WI38 (cell line): ENCODE results near the gene TMEM53.

Experiments
- H3K4me3 ChIP-seq: 2 replicates; pipeline ENCODE4 v1.5.1; 2011; ENCODE audit warnings: low read depth, mild to moderate bottlenecking, control low read depth, low read length
- TF ChIP-seq, protein P1 (sequence below): IDR thresholded peaks from 2 replicates; pipeline ENCODE4 v1.5.1; 2012; ENCODE audit warnings: low read depth, mild to moderate bottlenecking, control low read depth, low read length

Gene TMEM53

GRCh38 chr1:44678626-44679025 lies 4.3 kb upstream of the TMEM53 start:
- H3K4me3 ChIP-seq: no peak overlapping the region
- TF ChIP-seq, protein P1, sequence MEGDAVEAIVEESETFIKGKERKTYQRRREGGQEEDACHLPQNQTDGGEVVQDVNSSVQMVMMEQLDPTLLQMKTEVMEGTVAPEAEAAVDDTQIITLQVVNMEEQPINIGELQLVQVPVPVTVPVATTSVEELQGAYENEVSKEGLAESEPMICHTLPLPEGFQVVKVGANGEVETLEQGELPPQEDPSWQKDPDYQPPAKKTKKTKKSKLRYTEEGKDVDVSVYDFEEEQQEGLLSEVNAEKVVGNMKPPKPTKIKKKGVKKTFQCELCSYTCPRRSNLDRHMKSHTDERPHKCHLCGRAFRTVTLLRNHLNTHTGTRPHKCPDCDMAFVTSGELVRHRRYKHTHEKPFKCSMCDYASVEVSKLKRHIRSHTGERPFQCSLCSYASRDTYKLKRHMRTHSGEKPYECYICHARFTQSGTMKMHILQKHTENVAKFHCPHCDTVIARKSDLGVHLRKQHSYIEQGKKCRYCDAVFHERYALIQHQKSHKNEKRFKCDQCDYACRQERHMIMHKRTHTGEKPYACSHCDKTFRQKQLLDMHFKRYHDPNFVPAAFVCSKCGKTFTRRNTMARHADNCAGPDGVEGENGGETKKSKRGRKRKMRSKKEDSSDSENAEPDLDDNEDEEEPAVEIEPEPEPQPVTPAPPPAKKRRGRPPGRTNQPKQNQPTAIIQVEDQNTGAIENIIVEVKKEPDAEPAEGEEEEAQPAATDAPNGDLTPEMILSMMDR: no peak

DNA sequence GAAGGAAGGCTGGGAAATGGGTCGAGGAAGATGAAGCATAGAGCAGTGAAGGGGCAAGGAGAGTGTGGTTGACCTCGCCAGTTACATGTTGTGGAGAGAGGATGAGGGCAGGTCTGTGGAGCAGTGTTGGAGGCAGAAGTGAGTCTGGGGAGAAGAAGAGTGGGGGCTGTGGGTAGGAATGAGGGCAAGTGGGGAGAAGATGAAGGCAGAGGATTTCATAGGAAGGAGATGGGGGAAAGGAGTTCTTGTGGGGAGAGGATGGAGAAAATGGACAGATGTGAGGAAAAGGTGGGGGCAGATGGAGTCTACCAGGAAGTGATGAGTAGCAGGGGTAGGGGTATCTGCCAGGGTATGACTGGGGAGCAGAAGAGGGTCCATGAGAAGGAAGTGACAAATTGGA lies 3.8 kb upstream of the TMEM53 start:
- no peak overlapping the region for H3K4me3 ChIP-seq
- TF ChIP-seq, protein P1: no peak

GRCh38 chr1:44677201-44677766 lies 3.0 kb upstream of the TMEM53 start:
- no peak overlapping the region for H3K4me3 ChIP-seq
- TF ChIP-seq, protein P1: peak; percentile 26; the same call in 1 of the 2 replicates

DNA sequence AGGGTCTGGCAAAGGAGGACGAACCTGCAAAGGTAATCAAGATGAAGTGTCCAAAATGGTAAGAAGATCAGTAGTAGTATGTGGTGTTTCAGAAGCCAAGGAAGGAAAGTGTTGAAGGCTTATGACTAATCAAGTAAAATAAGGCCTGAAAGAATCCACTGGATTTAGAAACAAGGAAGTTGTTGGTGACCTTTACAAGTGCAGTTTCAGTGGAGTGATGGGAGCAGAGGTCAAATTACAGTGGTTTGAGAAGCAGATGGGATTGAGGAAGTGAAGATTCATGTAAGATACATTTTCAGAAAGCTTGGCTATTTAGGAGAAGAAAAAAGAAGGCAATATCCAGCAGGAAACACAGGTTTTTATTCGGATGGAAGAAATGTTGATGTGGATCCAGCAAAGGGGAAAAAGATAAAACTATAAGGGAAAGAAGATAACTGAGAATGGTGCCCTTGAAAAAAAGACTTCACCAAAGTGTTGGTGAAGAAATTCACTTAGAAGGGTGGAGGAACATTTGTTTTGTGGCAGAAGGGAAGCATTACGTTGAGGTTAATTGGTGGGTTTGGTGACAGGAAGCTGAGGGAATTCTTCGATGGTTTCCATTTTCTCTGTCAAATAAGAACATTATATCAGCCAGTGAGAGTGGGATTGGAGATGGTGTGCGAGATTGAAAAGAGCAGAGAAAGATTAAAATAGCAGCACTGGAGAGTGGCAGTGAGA lies 2.4 kb upstream of the TMEM53 start:
- no peak overlapping the region for H3K4me3 ChIP-seq
- TF ChIP-seq, protein P1: no peak

DNA sequence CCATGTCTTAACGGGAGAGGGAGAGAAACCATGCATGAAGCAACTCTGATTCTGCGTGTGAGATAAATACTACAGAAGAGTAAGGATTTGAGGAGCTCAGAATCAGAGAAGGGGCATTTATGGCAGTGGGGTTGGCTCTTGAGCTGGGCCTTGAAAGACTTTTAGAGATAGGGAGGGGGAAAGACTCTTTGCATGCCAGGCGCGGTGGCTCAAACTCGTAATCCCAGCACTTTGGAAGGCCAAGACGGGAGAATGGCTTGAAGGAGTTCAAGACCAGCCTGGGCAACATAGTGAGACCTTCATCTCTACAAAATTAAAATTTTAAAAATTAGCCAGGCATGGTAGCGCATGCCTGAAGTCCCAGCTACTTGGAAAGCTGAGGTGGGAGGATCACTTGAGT lies 905 bp upstream of the TMEM53 start:
- H3K4me3 ChIP-seq: no peak overlapping the region; the same call in 1 of the 2 replicates
- TF ChIP-seq, protein P1: no peak

DNA sequence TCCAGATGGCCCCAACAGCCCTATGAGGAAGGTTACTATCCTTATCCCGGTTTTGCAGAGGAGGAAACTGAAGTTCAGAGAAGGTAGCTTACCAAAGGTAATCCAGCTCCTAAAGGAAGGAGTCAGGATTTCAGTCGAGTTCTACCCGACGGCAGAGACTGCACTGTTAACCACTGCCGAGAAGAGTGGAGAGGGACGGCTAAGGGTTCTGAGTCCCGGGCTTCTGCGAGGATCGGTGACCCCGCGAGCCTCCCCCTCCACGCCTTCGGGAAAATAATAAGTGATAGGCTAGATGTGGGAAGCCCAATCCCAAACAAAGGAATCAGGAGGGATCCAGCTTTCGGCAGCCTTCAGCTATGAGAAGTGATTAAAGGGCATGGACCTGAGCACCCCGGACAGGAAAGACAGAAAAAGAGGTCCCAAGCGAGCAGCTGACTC lies 587 bp downstream of the TMEM53 start:
- TF ChIP-seq, protein P1: no peak
- peak overlapping the region; percentile 69 for H3K4me3 ChIP-seq

- H3K4me3 ChIP-seq: peak overlapping the region; percentile 69
- TF ChIP-seq, protein P1: no peak
These were observed 1.2 kb downstream of the TMEM53 start for GRCh38 chr1:44672961-44673674.
